Measurements from ENCODE around the gene FAH.

The FAH gene

GRCh38 chr15:80153900-80154299, 1.1 kb downstream of the FAH start:
- no peak for TF ChIP-seq POU6F1 (CRISPR knock-in tag; IDR thresholded peaks at IDR 0.05; ENCODE audit: borderline replicate concordance, low read depth)
- TF ChIP-seq ESRRG (CRISPR knock-in tag; IDR thresholded peaks at IDR 0.05) = no peak
- TF ChIP-seq CREB5 (CRISPR knock-in tag; IDR thresholded peaks at IDR 0.05; ENCODE audit: low read depth) = no peak
- no peak for TF ChIP-seq OSR1 (CRISPR knock-in tag; IDR thresholded peaks at IDR 0.05)
- TF ChIP-seq TCF4 (CRISPR knock-in tag; IDR thresholded peaks at IDR 0.05; ENCODE audit: borderline replicate concordance) = no peak
- no peak for TF ChIP-seq ZNF70 (CRISPR knock-in tag; IDR thresholded peaks at IDR 0.05)
- TF ChIP-seq PPARA (CRISPR knock-in tag; IDR thresholded peaks at IDR 0.05; ENCODE audit: borderline replicate concordance) = no peak
- no peak for TF ChIP-seq ISL1 (CRISPR knock-in tag; IDR thresholded peaks at IDR 0.05)
- no peak for TF ChIP-seq CSRNP3 (CRISPR knock-in tag; IDR thresholded peaks at IDR 0.05)
- TF ChIP-seq RARB (CRISPR knock-in tag; IDR thresholded peaks at IDR 0.05) = no peak
- no peak for TF ChIP-seq ARNTL (CRISPR knock-in tag; IDR thresholded peaks at IDR 0.05; ENCODE audit: borderline replicate concordance, low read depth)
- no peak for TF ChIP-seq BACH2 (CRISPR knock-in tag; IDR thresholded peaks at IDR 0.05; ENCODE audit: borderline replicate concordance)
- no peak for TF ChIP-seq SNAI2 (CRISPR knock-in tag; IDR thresholded peaks at IDR 0.05)
- no peak for TF ChIP-seq ZNF565 (CRISPR knock-in tag; conservative IDR thresholded peaks at IDR 0.05; ENCODE audit: low read depth)
- TF ChIP-seq ZNF8 (CRISPR knock-in tag; IDR thresholded peaks at IDR 0.05) = no peak
- TF ChIP-seq GLIS3 (CRISPR knock-in tag; IDR thresholded peaks at IDR 0.05) = no peak
- TF ChIP-seq TOX (CRISPR knock-in tag; IDR thresholded peaks at IDR 0.05; ENCODE audit: borderline replicate concordance) = no peak
- no peak for TF ChIP-seq TSHZ2 (CRISPR knock-in tag; IDR thresholded peaks at IDR 0.05)
- no peak for TF ChIP-seq PATZ1 (CRISPR knock-in tag; IDR thresholded peaks at IDR 0.05; ENCODE audit: borderline replicate concordance)
- no peak for TF ChIP-seq CSDC2 (CRISPR knock-in tag; IDR thresholded peaks at IDR 0.05)

GRCh38 chr15:80154336-80154735, 1.5 kb downstream of the FAH start:
- ATAC-seq = no peak
- no peak for TF ChIP-seq ZNF70 (CRISPR knock-in tag; IDR thresholded peaks at IDR 0.05)
- TF ChIP-seq SNAI2 (CRISPR knock-in tag; IDR thresholded peaks at IDR 0.05) = no peak
- TF ChIP-seq ZNF565 (CRISPR knock-in tag; conservative IDR thresholded peaks at IDR 0.05; ENCODE audit: low read depth) = no peak
- TF ChIP-seq GLIS3 (CRISPR knock-in tag; IDR thresholded peaks at IDR 0.05) = no peak
- TF ChIP-seq CSDC2 (CRISPR knock-in tag; IDR thresholded peaks at IDR 0.05) = no peak
- no peak for TF ChIP-seq ISL1 (CRISPR knock-in tag; IDR thresholded peaks at IDR 0.05)
- TF ChIP-seq ESRRG (CRISPR knock-in tag; IDR thresholded peaks at IDR 0.05) = no peak
- no peak for TF ChIP-seq ARNTL (CRISPR knock-in tag; IDR thresholded peaks at IDR 0.05; ENCODE audit: borderline replicate concordance, low read depth)
- TF ChIP-seq TCF4 (CRISPR knock-in tag; IDR thresholded peaks at IDR 0.05; ENCODE audit: borderline replicate concordance) = no peak
- TF ChIP-seq BACH2 (CRISPR knock-in tag; IDR thresholded peaks at IDR 0.05; ENCODE audit: borderline replicate concordance) = no peak
- no peak for TF ChIP-seq ZFP3 (CRISPR knock-in tag; IDR thresholded peaks at IDR 0.05)
- no peak for TF ChIP-seq RARB (CRISPR knock-in tag; IDR thresholded peaks at IDR 0.05)
- TF ChIP-seq TOX (CRISPR knock-in tag; IDR thresholded peaks at IDR 0.05; ENCODE audit: borderline replicate concordance) = no peak

More at GRCh38 chr15:80153900-80154299, 1.1 kb downstream of the FAH start:
- no peak for ATAC-seq
